ENCODE results near the gene NAPSA.
"Not testable (repeated sequence)": the region's sequence is repeated elsewhere in the genome, so short reads cannot be mapped to it uniquely, and the experiment has no call there.

NAPSA gene

DNA sequence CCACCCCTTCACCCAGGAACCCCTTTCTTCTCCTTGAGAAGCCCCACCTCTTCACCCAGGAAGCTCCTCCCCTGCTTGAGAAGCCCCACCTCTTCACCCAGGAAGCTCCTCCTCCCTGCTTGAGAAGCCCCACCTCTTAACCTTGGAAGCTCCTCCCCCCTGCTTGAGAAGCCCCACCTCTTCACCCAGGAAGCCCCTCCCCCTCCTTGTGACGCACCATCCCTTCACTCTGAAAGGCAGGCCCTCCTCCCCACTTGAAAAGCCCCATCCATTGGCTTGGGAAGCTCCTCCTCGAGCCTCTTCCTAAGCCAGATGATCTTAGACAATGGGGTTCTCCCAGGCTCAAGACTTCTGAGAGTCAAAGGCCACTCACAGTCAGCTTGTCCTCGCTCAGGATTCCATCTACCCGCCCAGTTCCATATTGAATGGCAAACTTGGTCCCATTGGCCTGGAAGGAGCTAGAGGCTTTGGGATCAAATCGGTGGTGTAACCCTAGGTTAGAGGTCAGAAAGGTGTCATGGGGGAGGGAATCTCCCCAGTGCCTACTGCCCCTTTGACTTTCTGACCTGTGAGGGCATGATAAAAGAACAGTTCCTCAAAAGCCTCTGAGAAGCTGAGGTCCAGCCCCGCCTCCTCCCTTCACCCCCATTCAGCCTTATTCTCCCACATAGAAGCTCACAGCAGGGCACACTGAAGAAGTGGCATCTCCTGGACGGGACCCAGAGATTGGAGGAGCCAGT lies 4.0 kb downstream of the NAPSA start:
- no peak for DNase-seq (ENCODE audit: low read depth in 1 of 2, low spot score in 1 of 2)

GRCh38 chr19:50359328-50359818 lies 6.1 kb downstream of the NAPSA start:
- no peak for DNase-seq (ENCODE audit: low read depth in 1 of 2, low spot score in 1 of 2)

DNA sequence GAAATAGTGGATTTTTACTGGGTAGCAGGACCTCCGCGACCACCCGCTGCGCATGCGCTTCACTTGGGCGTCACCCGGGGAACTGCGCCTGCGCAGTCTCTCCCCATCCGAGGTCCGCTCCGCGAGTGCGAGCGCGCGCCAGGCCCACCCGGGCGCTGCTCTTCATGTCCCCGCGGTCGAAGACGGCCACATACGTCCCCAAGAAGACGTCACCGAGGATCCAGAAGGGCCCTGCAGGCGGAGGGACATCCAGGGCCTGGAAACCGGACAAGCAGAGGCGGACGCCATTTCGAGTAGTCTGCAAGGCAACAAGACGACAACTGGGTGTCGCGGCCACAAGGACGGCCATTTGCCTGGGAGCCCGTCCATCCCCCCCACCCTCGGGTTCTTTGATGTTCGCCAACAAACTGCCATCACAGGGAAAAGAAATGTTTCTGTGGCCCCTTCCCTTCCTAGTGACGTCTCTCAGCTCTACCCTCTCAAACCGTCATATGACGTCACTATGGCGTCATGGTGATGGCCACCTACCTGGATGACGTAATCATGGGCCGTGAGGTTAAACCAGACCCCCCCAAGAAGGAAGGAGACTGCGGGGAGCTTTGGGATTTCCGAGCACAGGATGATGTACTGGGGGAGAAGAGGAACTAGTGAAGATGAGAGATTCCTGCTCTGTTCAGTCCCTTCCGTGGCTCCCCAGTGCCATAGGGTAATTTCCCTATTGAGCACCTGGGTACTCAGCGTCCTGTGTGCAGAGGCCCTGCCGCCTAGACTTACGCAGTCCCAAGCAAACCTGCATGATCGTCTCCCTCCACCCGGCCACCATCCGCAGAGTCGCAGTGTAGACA lies 6.7 kb downstream of the NAPSA start:
- peak; percentile 55 to 69 for DNase-seq (ENCODE audit: low read depth in 1 of 2, low spot score in 1 of 2)

GRCh38 chr19:50357178-50358100 lies 8.0 kb downstream of the NAPSA start:
- DNase-seq (ENCODE audit: low read depth in 1 of 2, low spot score in 1 of 2) = peak; percentile 78 to 82

DNA sequence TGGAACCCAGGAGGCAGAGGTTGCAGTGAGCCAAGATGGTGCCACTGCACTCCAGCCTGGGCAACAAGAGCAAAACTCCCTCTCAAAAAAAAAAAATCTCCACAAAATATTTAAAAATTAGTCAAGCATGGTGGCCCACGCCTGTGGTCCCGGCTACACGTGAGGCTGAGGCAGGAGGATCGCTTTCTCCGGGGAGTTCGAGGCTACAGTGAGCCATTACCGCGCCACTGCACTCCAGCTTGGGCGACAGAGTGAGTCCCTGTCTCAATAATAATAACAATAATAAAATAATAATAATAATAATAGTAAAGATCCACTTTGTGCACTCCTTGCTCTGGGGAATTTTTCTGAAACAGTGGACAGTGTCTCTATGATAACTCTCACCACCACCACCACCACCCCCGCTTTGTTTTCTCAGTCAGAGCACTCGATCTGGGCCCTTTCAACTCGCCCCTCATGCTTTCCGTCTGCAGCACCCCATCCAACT lies 8.7 kb downstream of the NAPSA start:
- no peak for DNase-seq (ENCODE audit: low read depth in 1 of 2, low spot score in 1 of 2)

- DNase-seq (ENCODE audit: low read depth in 1 of 2, low spot score in 1 of 2) = not testable (repeated sequence)
Observed at GRCh38 chr19:50353487-50353880, 12.0 kb downstream of the NAPSA start.

GRCh38 chr19:50352242-50352641 lies 13.2 kb downstream of the NAPSA start:
- no peak for DNase-seq (ENCODE audit: low read depth in 1 of 2, low spot score in 1 of 2)

DNA sequence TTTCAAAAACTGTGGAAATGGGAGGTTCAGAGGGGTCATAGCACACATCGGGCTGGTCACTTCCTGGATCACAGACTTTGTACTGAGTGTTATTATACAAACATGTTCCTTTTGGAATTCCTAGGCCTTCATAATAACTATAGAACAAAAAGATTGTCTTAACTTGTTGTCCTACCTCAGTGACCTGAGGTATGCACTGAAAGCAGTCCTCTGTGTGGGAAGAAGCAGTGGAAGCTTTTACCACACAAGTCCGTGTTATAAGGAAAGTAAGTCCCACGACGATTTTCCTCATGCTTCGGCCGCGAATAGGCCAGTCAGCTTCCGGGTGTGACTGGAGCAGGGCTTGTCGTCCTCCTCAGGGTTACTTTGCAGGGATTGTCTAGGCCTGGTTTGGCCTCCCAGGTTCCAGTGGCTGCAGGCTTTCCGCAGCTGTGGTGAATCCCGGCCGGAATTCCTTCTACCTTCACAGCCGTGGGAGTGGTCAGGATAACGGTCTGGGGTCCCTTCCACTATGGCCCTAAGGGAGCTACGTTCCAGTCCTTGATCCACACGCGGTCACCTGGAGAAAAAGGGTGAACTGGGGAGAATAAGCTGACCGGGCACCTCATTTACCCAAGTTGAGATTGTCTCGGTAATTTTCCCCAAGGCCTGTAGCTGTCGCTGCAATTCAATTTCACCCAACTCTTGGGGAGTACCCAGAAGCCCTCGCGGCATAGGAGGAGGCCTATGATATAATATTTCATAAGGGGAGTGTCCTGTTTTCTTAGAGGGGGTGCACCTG lies 16.0 kb downstream of the NAPSA start:
- DNase-seq (ENCODE audit: low read depth in 1 of 2, low spot score in 1 of 2) = no peak

- not testable (repeated sequence) for DNase-seq (ENCODE audit: low read depth in 1 of 2, low spot score in 1 of 2)
Observed at GRCh38 chr19:50347089-50347581, 18.3 kb downstream of the NAPSA start.

DNA sequence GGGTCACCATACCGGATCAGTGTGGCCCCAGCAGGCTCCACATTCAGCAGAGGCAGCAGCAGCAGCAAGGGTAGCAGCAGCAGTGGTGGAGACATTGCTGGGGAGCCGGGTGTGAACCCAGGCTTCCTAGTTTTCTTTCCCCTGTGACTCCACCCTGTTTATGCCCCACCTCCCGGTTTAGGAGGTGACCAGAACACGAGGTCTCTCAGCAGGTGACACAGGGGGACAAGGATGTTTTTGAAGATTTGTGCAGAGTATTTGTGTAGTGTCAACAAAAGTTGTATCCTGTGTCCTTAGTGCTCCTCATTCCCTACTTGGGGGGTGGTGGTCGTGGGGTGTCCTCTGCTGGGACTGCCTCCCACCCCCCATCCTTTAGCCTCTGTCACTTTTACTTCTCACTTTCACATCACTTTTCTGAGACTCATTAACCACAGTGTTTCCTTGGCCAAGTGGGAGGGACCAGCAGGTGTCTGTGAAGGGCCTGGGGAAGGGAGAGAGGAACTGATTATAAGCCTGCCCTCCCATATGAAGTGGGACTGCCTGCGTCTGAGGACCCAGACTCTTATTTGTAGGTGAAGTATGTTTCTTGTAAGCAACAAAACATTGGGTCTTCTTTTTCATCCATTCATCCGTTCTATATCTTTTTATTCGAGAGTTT lies 20.6 kb downstream of the NAPSA start:
- DNase-seq (ENCODE audit: low read depth in 1 of 2, low spot score in 1 of 2) = no peak

- no peak for DNase-seq (ENCODE audit: low read depth in 1 of 2, low spot score in 1 of 2)
Observed at GRCh38 chr19:50341091-50341564, 24.3 kb downstream of the NAPSA start.

DNA sequence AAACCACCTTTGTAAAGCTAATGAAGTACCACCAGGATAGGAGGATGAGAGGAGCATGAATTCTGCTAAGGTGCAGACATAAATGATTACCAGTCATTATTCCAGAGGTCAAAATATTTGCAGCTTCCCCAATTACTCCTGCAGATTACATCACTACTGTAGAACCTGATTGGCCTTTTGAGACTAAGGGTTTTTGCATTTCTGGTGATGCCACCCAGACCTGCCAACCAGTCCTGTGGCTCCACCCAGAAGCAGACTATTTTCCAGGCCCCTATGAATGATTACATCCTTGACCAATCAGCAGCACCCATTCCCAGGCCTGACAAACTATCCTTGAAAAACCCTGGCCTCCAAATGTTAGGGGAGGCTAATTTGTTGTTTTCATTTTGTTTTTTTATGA lies 25.1 kb downstream of the NAPSA start:
- DNase-seq (ENCODE audit: low read depth in 1 of 2, low spot score in 1 of 2) = no peak

- not testable (repeated sequence) for DNase-seq (ENCODE audit: low read depth in 1 of 2, low spot score in 1 of 2)
Observed at GRCh38 chr19:50337031-50337430, 28.4 kb downstream of the NAPSA start.

- DNase-seq (ENCODE audit: low read depth in 1 of 2, low spot score in 1 of 2) = no peak
Observed at GRCh38 chr19:50334741-50335421, 30.6 kb downstream of the NAPSA start.

GRCh38 chr19:50333737-50334617 lies 31.5 kb downstream of the NAPSA start:
- peak; percentile 76 to 77 for DNase-seq (ENCODE audit: low read depth in 1 of 2, low spot score in 1 of 2)

DNA sequence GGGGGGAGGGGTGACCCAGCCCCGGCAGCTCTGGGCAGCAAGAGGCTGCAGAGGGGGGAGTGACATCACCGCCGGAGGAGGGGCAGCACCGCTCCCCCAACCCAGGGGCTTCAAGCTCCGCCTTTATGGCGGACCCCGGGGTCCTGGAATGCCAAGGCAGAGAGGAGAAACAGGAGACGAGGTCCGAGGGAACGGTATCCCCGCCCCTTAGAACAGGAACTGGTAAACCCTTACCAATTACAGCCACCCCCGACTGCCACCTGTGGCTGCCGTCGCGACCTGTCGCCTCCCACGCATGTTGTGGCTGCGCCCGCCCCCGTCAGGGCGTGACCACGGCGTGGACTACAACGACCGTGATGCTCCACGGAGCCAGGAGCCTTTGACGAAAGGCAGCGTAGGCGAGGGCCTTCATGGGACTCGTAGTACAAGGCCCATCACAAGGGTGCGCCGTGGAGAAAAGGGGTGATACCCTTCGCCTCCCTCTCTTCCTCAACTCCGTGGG lies 32.2 kb downstream of the NAPSA start:
- peak; percentile 83 to 93 for DNase-seq (ENCODE audit: low read depth in 1 of 2, low spot score in 1 of 2)

DNA sequence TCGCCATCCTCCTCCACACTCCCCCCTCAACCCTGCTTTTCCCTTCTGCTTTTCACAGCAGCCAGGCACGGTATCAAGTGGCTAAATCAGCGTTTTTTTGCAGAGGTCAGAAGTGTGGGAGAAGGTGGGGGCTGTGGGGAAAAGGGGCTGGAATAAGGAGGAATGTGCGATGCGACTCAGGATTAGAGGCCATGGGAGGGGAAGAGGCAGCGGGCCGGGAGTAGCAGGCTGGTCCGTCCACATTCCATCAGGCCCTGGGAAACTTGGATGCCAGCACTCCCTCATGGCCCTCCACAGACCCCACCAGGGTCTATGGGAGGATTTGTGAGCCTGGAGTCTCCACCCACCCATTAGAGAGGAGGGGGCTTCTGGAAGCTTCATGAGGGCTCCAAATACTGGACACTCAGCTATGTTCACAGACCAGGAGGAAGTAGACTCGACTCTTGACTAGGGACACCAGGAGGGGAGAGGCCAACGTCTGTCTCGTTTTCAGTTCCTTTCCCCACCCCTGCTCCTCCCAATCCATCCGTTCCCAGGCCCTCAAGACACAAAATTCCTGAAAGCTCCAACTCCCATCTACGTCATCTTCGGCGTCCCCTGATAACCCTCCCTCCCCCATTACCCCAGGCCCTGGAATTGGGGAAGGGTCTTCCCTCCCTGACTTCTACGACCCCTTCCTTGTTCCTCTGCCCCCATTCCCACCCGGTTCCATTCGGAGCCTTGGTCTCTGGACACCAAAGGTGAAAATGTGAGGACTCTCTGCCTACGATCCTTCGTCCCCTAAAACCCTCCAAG lies 33.0 kb downstream of the NAPSA start:
- no peak for DNase-seq (ENCODE audit: low read depth in 1 of 2, low spot score in 1 of 2)

Data from activated CD4-positive, alpha-beta T cell treated with anti-CD3 and anti-CD28 coated beads, Interleukin-2, amount 50 U/mL, for 24 hours (primary cell).